PC-9 (cell line): Measurements from ENCODE around the gene FAM180A.

Experiments used
- EZH2 ChIP-seq: fragments of 200-600 bp; sonication (generic); IDR thresholded peaks from 2 replicates; pipeline ENCODE4 v1.8.0; 2017; ENCODE audit warnings: antibody characterized with exemption, low read depth
- TF ChIP-seq, protein P1 (sequence below): fragments of 200-600 bp; sonication (generic); conservative IDR thresholded peaks from 2 replicates; pipeline ENCODE4 v1.6.1; 2017; ENCODE audit warnings: mixed run types, antibody characterized with exemption, mild to moderate bottlenecking, moderate library complexity

DNA sequence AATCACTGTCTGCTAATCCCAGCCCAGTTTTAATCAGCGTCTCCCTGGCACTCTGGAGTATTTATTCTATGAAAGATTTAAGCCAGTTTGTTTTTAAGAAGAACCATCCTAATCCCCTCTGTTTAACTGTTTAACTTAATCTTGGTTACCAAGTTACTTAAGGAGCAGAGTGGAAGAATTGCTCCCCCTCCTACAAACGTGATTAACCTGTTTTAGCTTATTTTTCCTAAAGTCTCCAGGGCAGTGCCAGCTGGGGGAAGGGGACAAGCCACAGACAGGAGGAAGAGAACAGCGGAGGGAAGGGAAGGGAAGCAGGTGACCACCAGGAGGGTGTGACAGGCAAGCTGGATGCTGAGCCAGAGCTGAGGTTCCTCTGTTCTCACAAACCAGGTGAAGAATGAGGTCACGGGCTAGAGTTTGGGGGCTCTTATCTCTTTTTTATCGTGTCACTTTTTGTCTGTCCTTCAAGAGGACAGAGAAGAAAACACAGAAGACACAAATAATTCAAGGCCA lies 22.3 kb downstream of the FAM180A start:
- TF ChIP-seq, protein P1, sequence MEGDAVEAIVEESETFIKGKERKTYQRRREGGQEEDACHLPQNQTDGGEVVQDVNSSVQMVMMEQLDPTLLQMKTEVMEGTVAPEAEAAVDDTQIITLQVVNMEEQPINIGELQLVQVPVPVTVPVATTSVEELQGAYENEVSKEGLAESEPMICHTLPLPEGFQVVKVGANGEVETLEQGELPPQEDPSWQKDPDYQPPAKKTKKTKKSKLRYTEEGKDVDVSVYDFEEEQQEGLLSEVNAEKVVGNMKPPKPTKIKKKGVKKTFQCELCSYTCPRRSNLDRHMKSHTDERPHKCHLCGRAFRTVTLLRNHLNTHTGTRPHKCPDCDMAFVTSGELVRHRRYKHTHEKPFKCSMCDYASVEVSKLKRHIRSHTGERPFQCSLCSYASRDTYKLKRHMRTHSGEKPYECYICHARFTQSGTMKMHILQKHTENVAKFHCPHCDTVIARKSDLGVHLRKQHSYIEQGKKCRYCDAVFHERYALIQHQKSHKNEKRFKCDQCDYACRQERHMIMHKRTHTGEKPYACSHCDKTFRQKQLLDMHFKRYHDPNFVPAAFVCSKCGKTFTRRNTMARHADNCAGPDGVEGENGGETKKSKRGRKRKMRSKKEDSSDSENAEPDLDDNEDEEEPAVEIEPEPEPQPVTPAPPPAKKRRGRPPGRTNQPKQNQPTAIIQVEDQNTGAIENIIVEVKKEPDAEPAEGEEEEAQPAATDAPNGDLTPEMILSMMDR, result no peak
- no peak for TF ChIP-seq EZH2
